NCI-H2029 treated with DMSO at 0.1 percent for 48 hours (cell line): ENCODE measurements around the gene LPCAT1.
"Not testable (repeated sequence)": the region's sequence is repeated elsewhere in the genome, so short reads cannot be mapped to it uniquely, and the experiment has no call there.

Source experiments
- DNase-seq: peaks from one replicate; lab custom pipeline; 2025; lab: John Stamatoyannopoulos, UW

LPCAT1 gene

GRCh38 chr5:1541702-1542400, 18.1 kb upstream of the LPCAT1 start:
- DNase-seq: no peak

- no peak for DNase-seq
Measured at GRCh38 chr5:1540831-1541701, 17.3 kb upstream of the LPCAT1 start.

GRCh38 chr5:1540166-1540565, 16.4 kb upstream of the LPCAT1 start:
- DNase-seq: no peak

- not testable (repeated sequence) for DNase-seq
Measured at GRCh38 chr5:1539393-1540161, 15.8 kb upstream of the LPCAT1 start.

- DNase-seq: no peak
Measured at GRCh38 chr5:1538741-1539392, 15.1 kb upstream of the LPCAT1 start.

GRCh38 chr5:1538276-1538675, 14.5 kb upstream of the LPCAT1 start:
- DNase-seq: no peak

GRCh38 chr5:1537603-1538154, 13.9 kb upstream of the LPCAT1 start:
- DNase-seq: no peak

- no peak for DNase-seq
Measured at GRCh38 chr5:1536871-1537602, 13.3 kb upstream of the LPCAT1 start.

- no peak for DNase-seq
Measured at GRCh38 chr5:1536322-1536845, 12.6 kb upstream of the LPCAT1 start.

GRCh38 chr5:1535646-1536045, 11.9 kb upstream of the LPCAT1 start:
- no peak for DNase-seq

- DNase-seq: no peak
Measured at GRCh38 chr5:1532384-1532783, 8.6 kb upstream of the LPCAT1 start.

- DNase-seq: no peak
Measured at GRCh38 chr5:1529498-1529897, 5.7 kb upstream of the LPCAT1 start.

- DNase-seq: no peak
Measured at GRCh38 chr5:1527533-1528205, 3.9 kb upstream of the LPCAT1 start.

GRCh38 chr5:1526681-1527131, 2.9 kb upstream of the LPCAT1 start:
- DNase-seq: no peak

- no peak for DNase-seq
Measured at GRCh38 chr5:1526190-1526631, 2.5 kb upstream of the LPCAT1 start.

- no peak for DNase-seq
Measured at GRCh38 chr5:1525624-1526189, 1.9 kb upstream of the LPCAT1 start.

- no peak for DNase-seq
Measured at GRCh38 chr5:1524799-1525623, 1.3 kb upstream of the LPCAT1 start.

- DNase-seq: no peak
Measured at GRCh38 chr5:1524481-1524798, 680 bp upstream of the LPCAT1 start.

GRCh38 chr5:1523480-1523792, 324 bp downstream of the LPCAT1 start:
- DNase-seq: no peak
